GM12801 (cell line): Measurements from ENCODE around the gene ITLN2.

ENCODE experiments used
- TF ChIP-seq, protein P1 (sequence below): IDR thresholded peaks from one replicate; pipeline ENCODE4 v1.5.1; 2011; ENCODE audit warnings: control low read depth; ENCODE audit not compliant: insufficient read length; ENCODE audit errors: extremely low read depth

ITLN2 gene

DNA sequence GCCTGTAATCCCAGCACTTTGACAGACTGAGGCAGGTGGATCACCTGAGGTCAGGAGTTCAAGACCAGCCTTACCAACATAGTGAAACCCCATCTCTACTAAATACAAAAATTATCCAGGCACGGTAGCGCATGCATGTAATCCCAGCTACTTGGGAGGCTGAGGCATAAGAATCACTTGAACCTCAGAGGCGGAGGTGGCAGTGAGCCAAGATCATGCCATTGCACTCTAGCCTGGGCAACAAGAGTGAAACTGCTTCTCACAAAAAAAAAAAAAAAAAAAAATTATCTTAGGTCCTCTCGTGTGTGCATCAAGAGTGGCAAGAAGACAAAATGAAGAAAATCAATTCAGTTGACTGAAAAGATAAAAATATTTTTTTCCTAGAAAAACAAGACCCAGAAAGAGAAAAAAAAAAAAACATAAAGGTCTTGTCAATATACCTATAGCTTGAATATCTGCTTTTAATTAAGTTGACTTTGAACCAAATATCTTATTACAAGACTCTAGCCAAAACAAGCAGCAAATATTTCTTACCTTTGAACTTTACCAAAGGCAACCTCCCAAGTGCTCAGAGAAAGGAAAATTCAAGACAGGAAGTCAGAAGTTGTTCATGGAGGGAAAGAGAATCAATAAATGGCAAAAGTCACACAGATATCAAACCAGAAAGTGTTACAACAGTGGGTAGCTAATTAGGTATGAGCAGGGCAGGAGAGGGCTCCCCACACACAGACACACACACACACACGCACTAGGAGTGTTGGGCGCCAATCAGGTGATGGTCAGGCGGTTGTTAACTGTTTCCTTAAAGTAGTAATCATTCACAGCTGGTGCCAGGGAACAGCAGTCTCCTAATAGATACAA lies 29.6 kb downstream of the ITLN2 start:
- TF ChIP-seq, protein P1, sequence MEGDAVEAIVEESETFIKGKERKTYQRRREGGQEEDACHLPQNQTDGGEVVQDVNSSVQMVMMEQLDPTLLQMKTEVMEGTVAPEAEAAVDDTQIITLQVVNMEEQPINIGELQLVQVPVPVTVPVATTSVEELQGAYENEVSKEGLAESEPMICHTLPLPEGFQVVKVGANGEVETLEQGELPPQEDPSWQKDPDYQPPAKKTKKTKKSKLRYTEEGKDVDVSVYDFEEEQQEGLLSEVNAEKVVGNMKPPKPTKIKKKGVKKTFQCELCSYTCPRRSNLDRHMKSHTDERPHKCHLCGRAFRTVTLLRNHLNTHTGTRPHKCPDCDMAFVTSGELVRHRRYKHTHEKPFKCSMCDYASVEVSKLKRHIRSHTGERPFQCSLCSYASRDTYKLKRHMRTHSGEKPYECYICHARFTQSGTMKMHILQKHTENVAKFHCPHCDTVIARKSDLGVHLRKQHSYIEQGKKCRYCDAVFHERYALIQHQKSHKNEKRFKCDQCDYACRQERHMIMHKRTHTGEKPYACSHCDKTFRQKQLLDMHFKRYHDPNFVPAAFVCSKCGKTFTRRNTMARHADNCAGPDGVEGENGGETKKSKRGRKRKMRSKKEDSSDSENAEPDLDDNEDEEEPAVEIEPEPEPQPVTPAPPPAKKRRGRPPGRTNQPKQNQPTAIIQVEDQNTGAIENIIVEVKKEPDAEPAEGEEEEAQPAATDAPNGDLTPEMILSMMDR, result no peak

DNA sequence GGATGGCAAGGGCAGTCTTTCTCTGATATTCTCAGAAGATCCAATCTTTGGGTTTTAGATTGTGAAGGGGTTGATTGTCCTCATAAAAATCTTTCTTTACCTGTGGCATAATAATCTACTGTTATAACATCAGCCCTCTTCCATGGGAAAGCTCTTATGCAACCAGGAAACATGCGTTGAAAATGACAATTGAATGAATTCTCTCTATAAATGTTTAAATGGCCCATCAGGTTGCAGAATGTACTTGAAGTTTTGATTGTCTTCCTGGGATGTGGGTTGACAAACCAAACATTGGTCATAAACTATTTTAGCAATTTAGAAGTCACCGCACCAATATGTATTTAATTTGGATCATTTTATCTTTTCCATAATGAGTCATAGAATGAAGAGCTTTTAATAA lies 37.9 kb downstream of the ITLN2 start:
- TF ChIP-seq, protein P1, result no peak

DNA sequence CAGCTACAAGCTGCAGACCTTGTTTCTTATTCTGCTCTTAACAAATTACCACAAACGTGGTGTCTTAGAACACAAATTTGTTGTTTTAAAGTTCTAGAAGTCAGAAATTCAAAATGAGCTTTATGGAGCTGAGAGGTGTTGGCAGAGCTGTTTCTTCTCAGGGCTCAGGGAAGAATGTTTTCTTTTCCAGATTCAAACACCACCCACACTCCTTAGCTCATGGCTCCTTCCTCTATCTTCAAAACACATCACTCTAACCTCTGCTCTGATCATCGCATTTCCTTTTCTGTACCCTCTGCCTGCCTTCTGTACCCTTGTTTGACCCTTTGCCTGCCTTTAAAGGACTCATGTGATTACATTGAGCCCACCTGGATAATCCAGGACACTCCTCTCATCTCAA lies 42.7 kb downstream of the ITLN2 start:
- TF ChIP-seq, protein P1, result no peak

DNA sequence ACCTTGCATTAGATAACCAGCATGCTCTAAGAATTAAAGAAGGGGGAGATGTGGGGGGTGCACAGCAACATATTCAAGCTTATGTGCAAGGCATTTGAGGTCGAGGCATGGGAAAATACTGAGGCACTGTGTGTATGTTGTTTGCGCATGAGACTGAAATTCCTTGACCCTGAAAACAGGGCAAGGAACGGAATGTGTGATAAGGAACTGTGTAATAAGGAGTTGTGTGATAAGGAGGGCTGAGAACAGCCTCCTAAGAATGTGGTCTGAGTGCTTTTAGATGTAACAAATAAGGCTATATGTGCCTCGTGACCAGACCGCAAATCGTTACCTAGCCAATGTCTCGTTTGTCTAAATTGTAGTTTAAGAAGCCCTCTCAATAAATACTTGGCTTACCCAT lies 43.2 kb downstream of the ITLN2 start:
- TF ChIP-seq, protein P1, result no peak

DNA sequence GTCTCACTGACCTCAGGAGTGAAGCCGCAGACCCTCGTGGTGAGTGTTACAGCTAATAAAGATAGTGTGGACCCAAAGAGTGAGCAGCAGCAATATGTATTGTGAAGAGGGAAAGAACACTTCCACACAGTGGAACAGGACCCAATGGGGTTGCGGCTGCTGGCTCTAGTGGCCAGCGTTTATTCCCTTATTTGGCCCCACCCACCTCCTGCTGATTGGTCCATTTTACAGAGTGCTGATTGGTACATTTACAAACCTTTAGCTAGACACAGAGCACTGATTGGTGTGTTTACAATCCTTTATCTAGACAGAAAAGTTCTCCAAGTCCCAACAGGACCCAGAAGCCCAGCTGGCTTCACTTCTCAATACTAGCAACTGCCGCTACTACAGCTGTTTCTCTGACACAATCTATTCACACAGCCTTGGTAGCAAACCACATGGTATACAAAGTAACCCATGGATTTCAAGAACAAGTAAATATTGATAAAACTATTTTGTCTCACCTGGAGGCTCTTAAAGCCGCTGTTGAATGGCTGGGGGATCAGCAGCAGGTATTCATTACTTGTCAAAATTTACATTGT lies 44.3 kb downstream of the ITLN2 start:
- TF ChIP-seq, protein P1, result no peak

DNA sequence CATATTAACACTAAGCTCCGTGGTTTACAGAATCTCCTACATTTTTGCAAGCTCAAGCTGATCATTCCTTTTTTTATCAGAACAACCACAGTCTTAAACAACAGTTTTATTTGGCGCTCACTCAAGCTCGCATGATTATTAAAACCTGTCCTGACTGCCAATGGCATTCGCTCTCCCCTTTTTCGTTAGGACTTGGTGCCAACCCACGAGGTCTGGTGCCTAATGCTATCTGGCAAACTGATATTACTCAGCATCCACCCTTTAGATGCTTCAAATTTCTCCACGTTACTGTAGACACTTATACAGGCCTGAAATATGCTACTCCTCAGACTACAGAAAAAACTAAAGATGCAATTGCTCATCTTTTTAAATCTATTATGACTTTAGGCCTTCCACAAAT lies 46.6 kb downstream of the ITLN2 start:
- TF ChIP-seq, protein P1, result no peak

DNA sequence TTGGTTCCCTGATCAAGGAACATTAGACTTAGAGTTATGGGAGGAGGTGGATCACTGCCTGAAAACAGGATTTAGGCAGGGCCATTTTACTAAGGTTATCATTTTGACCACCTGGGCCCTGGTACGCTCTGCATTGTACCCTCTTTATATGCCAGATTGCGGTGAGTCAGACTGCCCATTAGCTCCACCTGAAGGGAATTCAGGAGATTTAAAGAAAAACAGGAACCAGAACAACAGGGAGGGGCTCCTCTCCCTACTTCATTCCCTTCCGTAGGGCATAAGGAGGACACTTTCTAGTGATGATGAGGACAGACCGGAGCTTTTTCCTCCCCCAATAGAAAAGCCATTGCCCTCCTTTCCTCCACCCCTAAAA lies 49.0 kb downstream of the ITLN2 start:
- TF ChIP-seq, protein P1, result no peak
